ENCODE results near the gene NDUFAF2.

DNA sequence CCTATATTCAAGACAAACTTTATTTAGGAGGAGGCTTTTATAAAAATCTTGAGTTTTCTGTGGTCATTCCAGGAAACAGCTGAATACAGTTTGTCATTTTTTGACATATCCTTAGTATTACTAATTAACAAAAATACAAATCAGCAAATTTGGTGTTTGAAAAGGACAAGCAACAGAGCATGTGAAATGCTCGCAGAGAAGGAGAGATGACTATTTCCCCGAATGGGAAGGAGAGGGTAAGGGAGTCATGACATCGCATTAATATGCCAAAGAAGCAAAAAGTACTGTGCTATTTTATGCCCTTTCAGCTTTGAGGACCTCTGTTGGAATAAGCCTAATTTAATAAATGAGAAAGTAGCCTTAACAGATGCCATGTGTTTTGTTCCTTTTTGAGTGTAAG is 215.5 kb downstream of the NDUFAF2 start:
- TF ChIP-seq PBX3 (CRISPR knock-in tag; IDR thresholded peaks at IDR 0.05; ENCODE audit: borderline replicate concordance) (no peak), ZBTB1 (CRISPR knock-in tag; IDR thresholded peaks at IDR 0.05; ENCODE audit: borderline replicate concordance) (no peak), TEAD3 (CRISPR knock-in tag; optimal IDR thresholded peaks at IDR 0.05; ENCODE audit: borderline replicate concordance) (no peak), EED (CRISPR knock-in tag; IDR thresholded peaks at IDR 0.05) (no peak), TFAP4 (IDR thresholded peaks at IDR 0.05; ENCODE audit: borderline replicate concordance, low read depth) (no peak)
